HL-60 (cell line): ENCODE results near the gene SMIM22.

Source experiments
- CTCF ChIP-seq: IDR thresholded peaks from one replicate; pipeline ENCODE4 v1.5.1; 2011; ENCODE audit warnings: low read length, control low read depth, inconsistent platforms; ENCODE audit not compliant: insufficient read depth
- POLR2AphosphoS5 ChIP-seq: IDR thresholded peaks from 2 replicates; pipeline ENCODE4 v1.6.1; 2012; ENCODE audit warnings: low read depth
- SPI1 ChIP-seq: IDR thresholded peaks from 2 replicates; pipeline ENCODE4 v1.6.1; 2012; ENCODE audit warnings: low read depth, mild to moderate bottlenecking, borderline replicate concordance
- TF ChIP-seq, protein P1 (sequence below): IDR thresholded peaks from 2 replicates; pipeline ENCODE4 v1.6.1; 2012; ENCODE audit warnings: low read depth; ENCODE audit not compliant: insufficient replicate concordance

DNA sequence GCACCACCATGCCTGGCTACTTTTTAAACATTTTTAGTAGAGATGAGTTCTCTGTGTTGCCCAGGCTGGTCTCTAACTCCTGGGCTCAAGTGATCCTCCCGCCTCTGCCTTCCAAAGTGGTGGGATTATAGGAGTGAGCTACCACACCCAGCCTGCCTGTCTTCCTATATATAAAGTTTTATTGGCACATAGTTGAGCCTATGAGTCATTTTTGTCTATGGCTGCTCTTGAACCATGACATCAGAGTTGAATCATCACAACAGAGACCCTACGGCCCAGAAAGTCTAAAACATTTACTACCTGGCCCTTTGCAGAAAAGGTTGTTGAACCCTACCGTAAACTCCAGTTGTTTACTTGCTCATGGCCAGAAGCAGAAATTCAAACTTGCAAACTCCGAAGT lies 14.9 kb upstream of the SMIM22 start:
- TF ChIP-seq CTCF (no peak), POLR2AphosphoS5 (no peak), SPI1 (no peak)
- TF ChIP-seq, protein P1, sequence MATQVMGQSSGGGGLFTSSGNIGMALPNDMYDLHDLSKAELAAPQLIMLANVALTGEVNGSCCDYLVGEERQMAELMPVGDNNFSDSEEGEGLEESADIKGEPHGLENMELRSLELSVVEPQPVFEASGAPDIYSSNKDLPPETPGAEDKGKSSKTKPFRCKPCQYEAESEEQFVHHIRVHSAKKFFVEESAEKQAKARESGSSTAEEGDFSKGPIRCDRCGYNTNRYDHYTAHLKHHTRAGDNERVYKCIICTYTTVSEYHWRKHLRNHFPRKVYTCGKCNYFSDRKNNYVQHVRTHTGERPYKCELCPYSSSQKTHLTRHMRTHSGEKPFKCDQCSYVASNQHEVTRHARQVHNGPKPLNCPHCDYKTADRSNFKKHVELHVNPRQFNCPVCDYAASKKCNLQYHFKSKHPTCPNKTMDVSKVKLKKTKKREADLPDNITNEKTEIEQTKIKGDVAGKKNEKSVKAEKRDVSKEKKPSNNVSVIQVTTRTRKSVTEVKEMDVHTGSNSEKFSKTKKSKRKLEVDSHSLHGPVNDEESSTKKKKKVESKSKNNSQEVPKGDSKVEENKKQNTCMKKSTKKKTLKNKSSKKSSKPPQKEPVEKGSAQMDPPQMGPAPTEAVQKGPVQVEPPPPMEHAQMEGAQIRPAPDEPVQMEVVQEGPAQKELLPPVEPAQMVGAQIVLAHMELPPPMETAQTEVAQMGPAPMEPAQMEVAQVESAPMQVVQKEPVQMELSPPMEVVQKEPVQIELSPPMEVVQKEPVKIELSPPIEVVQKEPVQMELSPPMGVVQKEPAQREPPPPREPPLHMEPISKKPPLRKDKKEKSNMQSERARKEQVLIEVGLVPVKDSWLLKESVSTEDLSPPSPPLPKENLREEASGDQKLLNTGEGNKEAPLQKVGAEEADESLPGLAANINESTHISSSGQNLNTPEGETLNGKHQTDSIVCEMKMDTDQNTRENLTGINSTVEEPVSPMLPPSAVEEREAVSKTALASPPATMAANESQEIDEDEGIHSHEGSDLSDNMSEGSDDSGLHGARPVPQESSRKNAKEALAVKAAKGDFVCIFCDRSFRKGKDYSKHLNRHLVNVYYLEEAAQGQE: no peak
